Measurements from ENCODE around the gene GNAI1.

Gene GNAI1

DNA sequence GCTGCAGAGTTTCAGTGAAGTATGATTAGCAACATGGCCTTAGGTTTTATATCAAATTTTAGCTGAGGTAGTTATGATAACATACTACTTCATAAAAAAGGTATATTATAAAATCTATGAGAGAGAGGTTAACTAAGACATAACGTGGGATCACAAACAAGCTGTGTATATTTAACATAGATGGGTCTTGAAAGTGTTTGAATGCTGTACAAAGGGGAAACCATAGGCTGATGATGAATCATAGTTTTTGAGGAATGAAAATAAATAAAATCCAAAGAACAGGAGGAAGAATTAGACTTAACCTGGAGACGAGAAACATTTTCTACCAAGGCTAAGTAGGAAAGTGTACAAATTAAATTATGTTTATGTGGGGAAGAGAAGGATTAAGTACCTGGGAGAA is 119.0 kb downstream of the GNAI1 start:
- no peak for DNase-seq (ENCODE audit: low read depth)

DNA sequence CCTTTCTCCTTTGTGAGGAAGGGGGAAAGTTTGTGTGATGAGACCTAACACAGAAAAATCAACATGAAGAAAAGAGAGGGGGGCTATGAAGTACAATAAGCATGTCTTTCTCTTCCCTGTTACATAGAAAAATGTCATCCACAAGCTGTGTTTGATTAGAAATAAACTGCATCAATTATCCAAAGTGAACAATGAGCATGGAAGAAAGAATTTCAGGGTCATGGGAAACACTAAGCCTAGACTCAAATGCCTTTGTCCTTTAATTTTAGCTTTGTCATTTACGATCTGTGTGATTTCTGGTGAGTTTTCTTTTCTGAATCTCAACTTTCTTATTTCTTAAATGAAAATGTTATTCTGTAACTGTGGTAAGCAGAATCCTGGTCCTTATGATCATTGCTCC is 121.0 kb downstream of the GNAI1 start:
- DNase-seq (ENCODE audit: low read depth): no peak

DNA sequence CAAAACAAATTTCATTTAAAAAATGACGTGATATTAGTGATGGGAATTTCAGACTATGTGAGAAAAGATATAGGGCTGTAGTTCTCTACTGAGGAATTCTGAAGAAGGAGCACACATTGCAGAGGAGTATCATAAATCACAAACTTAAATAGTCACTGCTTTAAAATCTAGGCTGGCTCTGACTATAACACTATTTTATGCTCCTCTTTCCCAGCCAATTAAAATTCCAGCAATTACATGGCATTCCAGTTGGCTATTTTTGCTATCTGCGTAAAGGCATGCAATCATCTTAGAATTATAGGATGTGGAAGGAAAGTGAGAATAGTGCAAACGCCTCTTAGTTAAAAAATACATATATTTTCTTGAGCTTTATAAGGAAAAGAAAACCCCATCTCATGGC is 123.1 kb downstream of the GNAI1 start:
- no peak for DNase-seq (ENCODE audit: low read depth)

DNA sequence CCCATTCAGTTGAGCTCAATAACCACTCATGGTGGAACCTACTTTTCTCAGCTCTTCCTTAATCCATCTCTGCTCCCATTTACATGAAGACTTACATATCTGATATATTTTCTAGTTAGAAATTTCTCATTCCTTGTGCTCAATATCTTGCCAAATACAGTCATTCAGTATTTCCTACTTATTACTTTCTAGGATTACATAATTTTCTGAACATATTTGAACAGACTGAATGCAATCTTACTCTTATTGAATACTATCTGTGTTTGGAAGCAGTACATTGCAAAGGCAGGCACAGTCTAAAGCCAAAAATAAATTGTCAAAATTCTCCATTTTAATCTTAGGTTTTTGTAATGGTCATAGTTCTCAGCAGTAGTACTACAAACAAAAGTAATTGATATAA is 126.0 kb downstream of the GNAI1 start:
- DNase-seq (ENCODE audit: low read depth): no peak

DNA sequence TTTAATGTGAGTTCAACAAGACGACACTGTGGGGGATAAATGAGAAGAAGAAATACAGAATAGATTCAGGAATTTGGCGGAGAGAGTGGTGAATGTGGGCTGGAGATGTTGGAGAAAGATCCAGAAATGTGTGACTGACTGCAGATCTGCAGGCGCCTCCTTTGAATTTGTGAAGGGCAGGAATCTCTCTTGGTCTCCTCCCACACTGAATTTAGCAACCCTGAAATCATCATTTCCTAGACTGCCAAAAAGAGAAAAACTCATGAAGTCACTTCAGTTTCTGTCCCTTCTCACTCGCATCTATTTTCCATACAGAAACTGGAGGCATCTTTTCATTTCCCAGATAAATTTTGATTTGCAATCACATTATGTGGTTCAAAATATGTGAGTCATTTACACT is 128.7 kb downstream of the GNAI1 start:
- no peak for DNase-seq (ENCODE audit: low read depth)

DNA sequence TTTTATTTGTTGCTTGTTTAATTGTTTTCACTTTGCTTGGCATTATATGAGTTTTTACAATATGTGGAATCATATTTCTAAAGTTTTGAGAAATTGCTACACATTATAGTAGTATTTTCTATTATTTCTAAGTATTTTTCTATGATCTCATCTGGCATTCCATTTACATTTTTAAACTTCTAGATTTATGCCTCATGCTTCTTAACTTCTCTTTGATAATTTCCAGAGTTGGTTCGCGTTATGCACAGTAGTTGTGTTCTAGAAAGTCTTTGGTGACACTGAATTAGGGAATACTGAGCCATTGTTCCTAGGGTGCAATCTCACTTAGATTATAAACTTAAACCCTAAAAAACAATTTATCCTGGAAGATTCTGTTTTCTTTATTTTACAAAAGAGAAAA is 129.2 kb downstream of the GNAI1 start:
- DNase-seq (ENCODE audit: low read depth): no peak

DNA sequence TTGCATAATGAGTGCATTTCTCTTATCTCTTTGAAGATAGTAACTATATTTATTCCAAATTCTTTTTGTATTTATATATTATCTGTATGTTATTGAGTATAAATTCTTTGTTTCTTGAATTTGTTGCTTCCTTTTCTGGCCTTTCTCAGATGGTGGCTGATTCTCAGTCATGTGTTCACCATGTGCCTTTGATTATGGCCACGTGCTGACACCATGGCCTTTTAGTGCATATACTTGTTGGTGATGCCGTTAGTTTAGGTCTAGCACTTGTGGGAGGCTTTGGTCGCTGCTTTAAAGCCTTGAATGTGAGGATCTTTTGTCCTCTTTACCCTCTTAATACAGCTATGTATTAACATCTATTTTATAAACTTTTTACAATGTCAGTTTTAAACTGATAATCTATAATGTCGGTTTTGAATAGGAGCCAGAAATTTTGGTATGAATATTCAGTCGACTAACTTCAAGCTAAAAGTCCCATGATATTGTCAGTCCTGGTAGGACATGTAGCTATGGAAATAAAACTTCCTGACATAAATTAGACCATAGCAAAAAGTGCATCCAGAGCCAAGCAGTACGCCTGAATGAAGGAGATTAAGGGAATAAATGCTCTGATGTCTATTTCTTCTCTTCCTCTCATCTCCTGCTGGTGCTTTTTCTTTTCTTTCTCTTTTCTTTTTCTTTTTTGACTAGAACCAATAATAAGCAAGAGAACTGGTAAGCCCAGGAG is 130.3 kb downstream of the GNAI1 start:
- no peak for DNase-seq (ENCODE audit: low read depth)

DNA sequence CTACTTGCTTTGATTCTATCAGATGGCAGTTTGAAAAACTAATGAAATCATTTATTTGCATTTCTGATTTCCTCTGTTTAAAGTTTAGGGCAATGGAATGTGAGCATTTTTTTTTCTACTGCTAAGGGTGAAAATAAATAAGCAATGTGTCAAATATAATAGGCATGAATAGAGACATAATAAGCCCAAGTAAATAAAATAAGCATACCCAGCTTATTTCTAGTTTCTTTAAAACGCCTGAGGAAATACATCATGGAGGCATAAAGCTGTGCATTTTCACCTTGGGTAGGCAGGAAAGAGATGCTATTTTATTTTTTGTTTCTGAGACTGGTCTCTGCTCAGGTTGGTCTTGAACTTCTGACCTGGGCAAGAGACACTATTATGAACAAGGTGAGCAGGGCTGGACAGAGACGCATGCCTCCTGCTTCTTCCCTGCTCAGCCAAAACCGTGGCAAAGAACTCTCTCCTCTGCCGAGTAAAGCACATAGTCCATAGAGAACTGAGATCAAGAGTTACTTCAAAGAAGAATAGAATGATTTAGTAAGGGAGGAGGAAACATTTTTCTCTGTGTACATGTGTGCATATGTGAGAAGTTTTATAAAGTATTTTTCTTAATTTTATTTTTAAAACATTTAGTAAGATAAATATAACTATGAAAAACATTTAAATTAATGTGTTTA is 138.1 kb downstream of the GNAI1 start:
- no peak for DNase-seq (ENCODE audit: low read depth)

DNA sequence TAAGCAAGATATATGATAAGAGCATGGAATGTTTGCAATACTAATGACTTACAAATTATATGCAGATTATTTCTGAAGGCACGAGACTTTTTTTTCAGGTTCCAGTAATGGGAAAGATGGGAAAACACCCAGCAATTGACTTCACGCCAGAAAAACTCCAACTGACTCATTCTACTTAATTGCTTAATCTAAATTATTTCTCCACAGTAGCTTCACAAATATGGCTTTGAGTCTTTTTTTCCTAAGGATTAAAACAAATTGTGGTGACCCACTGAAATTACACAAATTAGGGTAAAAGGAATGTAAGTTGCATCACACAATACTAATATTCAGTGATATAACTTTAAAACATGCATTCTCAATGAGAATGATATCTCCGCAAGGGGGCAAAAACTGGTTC is 138.7 kb downstream of the GNAI1 start:
- DNase-seq (ENCODE audit: low read depth): no peak

DNA sequence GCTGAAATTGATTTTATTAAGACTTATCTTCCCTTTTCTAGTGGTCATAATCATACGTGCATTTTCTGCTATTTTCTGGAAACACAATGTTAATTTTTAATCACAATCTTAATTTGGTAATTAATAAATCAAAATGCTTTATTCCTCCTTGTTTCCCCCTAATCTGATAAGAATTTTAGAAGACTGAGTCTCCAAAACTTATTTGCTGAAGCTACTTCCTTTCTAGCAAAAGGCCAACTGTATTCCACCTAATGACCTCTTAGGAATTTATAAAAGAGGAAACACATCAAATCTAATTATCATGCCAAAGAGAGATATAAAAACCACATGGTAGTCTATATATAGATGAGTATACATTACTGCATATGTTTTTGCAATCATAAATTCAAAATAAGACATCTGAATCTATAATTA is 140.6 kb downstream of the GNAI1 start:
- no peak for DNase-seq (ENCODE audit: low read depth)
